Left renal cortex interstitium (tissue), 4 donors: ENCODE results near the gene DPYSL3. TPM values are rescaled to one million over a fixed set of nuclear protein-coding genes. Genes with fewer than 3 reads are reported as not detected.
A peak's percentile ranks its signal among the peaks of the same experiment; 100 is the strongest.
"Not testable (repeated sequence)": the region's sequence is repeated elsewhere in the genome, so short reads cannot be mapped to it uniquely, and the experiment has no call there.

Source experiments
- DNase-seq, 4 donors: peaks; one replicate each; pipeline ENCODE4 v3.0.0-alpha.2; 2013; ENCODE audit warnings: low read depth in 4 of 4, low spot score in 2 of 4, missing footprints in 1 of 4
- polyA plus RNA-seq, 4 donors: library from polyadenylated mRNA; unstranded; fragments of 120-200 nt; gene quantifications; one replicate each; pipeline ENCODE4 v1.2.1, GENCODE V29; 2013; ENCODE audit not compliant: insufficient read length in 4 of 4

Gene DPYSL3
- 10 to 100 TPM; 30.1 to 36.2 (median 35.9) TPM for polyA plus RNA-seq

DNA sequence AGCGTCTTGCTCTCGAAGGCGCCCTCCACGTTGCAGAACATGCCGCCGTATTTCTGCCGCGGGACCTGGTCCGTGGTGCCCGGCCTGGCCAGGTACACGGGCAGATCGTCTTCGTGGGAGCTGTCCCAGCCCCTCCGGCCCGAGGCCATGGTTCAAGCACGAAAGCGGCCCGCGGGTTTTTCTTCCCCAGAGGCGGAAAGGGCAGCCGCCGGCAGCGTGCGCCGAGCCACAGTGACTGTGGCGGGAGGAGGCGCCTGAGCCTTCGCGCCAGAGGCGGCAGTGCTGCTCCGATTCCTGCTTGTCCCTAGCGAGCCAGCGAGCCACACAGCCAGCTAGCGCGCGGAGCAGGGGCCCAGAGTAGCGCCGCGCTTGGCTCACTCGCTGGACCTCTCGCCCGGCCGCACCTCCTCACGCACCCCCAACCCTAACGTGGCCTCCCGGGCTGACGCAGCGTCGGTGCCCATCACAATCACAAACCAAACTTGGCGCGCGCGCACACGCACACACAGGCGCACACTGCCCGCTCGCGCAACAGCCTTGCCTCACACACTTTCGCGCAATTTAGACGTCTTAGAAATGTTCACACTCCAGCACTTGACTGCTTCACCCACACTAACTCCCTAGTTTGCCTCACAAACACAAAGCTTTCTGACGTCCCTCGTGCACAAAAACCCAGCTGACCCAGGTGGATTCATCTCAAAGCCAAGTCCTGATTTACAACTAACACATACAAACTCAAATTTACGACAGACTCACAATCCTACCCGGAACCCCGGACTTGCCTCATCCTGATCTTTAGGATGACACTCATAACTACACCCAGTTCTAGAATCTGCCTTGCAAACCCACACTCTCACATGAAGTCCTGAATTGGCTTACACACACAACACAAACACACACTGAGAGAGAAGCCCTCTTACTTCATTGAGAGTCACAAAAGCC, at the start of gene DPYSL3:
DPYSL3 (minus strand) TSS at position 359 of the 942 bp plus-strand sequence; CDS start at position 149, 210 bp downstream.
- peak in 2 of 4 donors; percentile 37 to 44 for DNase-seq

DNA sequence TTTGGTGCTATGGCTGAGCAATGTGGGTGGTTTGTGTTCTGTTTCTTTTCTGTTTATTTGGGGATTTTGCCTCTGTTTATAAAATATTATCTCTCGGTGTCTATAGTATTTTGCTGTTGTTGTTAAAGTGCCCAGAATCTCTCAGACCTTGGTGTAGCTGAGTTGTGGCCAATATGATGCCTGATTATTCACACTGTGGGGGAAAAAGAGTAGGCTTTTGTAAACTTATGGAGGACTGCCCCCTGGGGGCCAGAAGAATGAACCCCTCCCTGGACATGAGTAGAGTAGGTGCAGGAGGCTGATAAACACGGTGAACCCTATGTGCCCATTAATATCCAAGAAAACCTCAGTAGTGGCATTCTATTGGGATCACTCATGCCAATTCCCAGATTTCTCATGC, 49.0 kb upstream of the DPYSL3 start:
- DNase-seq: no peak

DNA sequence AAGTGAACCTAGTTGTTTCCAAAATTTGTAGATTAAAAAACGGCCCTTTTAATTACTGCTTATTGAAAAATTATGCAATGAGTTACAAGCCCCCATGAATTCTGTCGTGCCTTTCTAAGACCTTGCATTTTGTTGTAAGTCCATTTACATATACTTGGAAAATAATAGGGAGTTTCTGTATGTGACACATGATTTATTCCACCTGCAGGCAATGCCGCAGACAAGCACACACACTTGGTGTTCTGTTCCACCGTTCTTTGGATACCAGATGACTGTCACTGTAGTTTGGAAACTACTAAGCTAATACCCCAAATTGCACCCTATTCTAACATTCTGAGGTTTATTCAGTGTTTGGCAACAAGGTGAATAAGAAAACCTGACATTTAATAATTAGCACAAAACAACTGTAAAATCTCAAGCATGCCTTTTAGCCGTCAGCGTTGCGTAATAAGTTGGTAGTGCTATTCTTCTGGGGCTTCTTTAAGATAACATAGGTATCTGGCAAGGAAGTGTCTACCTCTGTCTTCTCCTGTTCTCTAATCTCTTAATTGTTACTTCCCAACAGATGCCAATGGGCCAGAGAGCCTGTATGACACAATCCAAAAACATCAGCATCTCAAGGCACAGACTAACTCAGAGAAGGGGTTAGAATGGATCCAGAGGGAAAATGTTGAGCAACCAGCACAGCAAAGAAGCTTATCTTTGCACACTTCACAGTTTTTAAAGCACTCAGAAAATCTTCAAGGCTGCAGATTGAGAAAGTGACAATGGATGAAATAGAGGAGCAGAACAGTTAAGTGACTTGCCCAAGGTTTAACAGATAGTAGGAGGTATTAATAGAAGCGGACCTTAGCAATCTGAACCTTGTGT, 48.2 kb upstream of the DPYSL3 start:
- DNase-seq: no peak

DNA sequence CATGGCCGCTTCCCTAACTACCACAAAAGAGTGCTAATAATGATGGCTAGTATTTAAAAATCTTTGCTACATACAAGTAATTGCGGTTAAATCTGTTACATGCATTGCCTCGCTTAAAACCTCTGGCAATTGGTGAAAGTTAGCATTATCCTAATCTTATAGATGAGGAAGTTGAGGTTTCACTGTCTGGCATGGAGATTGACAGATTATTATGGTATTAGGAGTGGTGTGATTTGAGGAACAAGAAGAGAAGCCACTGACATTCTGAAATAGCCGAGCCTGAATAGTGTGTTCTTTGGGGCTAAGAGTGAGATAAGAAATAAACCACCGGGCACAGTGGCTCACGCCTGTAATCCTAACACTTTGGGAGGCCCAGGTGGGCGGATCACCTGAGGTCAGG, 45.3 kb upstream of the DPYSL3 start:
- no peak for DNase-seq

DNA sequence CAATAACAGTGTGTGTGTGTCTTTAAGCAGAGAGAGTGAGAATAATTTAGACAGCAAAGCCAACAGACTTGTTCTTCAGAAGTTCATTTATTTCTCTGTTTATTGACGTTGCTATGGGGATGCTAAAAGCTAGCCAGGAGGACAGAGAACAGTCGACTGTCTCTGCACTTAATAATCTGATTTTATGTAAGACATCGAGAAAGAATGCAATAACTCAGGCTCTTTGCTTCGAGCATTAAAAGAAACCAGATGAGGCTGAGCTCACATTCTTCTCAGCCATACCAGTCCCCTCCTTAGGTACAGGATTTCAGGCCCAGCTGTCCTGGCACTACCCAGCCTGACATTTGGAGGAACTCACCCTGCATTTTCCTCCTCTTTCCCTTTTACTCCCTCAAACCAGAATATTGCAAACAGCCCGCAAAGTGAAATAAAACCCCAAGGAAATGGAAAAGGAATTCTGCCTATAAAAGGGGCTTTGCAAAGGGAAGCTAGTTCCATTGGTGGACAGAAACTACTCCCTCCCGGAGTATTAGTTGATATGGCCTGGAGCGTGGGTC, 44.5 kb upstream of the DPYSL3 start:
- peak in 3 of 4 donors; percentile 32 to 39 (median 38) for DNase-seq

DNA sequence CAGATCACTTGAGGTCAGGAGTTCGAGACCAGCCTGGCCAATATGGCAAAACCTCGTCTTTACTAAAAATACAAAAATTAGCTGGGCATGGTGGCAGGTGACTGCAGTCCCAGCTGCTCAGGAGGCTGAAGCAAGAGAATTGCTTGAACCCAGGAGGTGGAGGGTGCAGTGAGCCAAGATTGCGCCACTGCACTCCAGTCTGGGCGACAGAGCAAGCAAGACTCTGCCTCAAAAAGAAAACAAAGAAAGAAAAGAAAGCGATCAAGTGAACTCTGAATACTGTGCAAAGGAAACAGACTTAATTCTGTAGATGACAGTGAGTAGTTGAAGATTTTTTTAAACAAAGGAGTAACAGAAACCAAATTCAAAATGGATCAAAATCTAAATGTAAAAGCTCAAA, 43.9 kb upstream of the DPYSL3 start:
- DNase-seq: not testable (repeated sequence)

DNA sequence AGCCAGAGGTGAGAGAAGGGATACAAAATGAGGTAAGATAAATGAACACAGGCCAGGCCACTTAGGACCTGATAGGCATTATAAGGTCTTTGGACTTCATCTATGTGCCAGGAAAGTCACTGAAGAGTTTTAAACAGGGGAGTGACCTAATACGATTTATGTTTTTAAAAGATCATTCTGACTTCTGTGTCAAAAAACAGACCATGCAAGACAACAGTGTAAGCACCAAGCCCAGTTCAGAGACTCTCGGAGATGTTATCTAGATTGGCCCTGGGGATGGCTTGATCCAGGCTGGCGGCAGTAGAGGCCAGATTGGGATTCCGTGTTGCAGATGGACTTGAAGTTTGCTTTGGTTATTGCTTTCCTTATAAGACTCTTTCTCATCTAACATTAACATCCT, 43.0 kb upstream of the DPYSL3 start:
- no peak for DNase-seq

DNA sequence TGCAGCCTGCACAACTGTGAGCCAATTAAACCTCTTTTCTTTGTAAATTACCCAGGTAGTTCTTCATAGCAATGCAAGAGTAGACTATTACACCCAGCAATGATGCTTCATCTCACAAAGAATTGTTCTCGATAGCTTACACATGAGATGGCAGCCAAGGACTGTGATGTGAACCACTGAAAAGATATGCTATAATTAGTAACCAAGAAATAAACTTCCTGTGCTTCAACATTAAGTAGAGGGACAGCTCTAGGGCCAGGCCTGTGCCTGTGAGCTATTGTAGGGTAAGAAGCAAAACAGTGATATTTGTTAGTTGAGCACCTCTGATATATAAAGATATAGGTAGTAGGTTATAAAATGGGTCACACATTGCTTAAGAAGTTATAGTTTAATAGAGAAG, 41.8 kb upstream of the DPYSL3 start:
- DNase-seq: no peak

DNA sequence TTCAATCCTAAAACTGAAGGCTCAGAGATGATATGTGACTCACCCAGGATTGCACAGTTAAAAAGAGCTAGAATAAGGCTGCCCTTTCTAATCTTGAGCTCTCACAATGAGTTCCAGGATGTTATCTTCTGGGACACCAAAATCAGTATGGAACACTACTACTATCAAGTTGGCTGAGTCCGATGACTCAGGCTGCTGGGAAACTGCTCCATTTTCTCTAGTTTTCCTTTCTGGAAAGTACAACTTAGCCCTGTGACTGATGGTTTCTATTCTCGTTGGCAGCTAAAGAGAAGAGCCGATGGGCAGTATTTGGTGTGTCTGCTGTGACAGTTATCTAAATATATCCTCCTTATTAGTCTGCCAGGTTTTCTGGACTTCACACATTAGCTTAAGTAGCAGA, 37.9 kb upstream of the DPYSL3 start:
- DNase-seq: no peak

DNA sequence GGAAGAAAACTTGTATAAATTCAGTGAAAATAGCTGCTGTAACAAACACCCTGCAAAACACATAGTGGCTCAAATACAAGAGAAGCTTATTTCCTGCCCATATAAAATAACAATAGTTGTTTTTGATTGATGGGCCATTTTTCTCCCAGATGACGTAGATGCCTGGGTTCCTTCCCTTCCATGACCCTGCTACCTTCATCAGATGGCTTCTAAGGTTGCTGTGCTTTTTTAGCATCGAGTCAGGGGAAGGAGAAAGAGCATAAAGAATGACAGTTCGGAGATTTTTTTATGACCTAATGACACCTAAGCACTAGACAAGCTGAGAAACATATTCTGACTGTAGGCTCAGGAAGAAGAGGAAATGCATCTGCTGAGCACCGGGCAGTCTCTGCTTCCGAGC, 34.7 kb upstream of the DPYSL3 start:
- no peak for DNase-seq

DNA sequence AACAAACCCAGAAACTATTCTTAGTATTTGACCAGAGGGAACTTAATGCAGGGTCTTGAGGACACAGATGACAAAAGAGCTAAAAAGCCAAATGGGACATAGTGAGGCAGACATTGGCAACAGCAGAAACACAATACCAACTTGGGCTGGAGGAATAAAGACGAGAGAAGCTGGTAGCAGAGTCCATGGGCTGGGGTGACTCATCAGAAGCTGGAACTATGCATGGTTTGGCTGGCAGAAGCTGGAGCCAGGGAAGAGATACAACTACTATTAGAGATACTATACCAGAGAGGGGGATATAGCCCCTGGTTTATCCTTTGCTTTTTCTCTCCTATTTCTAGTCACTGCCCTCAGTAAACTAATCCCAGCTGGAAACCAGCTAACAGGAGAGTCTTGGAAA, 29.2 kb upstream of the DPYSL3 start:
- DNase-seq: no peak

DNA sequence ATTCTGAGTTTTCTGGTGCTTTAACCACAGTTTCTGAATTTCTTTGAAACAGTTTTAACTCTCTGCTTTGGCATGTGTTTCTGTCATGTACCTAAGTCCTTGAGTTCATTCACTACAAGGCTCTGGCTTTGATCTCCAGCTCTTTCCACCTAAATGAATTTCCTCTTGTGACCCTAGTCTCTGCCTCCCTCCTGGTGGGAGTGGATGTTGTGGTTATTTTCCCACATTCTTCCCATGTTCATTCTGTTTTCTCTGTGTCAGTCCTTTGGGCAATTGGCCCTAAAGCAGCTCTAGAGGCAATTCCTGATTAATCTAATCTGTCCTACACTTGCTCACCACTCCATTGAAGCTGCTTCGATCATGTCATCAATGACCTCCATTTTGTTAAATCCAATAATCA, 28.4 kb upstream of the DPYSL3 start:
- DNase-seq: no peak

DNA sequence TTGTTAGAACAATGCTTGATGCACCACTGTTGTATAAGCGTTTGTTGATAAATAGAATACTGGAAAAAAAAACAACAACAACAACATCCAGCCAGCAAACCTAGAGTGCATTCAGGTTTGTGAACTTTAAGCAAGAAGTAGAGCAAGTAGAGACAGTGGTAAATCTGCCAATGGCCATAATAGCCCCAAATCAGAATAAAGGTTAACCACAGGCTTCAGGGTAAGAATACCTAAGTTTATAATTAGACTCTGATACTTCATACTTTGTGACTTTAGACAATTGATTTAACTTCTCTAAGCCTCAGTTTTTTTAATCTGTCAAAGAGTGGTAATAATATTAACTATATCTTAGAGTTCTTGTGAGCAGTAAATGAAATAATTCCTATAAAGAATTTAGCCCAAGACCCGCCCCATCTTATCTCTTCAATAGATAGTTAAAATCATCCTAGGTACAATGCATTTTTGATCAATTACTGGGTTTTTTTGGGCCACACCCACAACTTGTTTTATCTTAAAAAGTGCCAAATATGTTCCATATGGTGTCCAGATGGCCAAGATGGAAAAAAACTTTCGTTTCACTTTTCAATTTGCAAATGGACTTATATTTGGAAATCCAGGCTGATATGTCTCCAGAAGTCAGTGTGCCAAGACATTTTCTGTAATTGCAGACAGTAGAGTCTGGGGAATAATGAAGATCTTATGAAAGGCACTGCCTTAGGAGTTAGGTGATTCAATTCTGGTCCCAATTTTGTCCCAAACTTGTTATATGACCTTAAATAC, 24.5 kb upstream of the DPYSL3 start:
- no peak for DNase-seq

DNA sequence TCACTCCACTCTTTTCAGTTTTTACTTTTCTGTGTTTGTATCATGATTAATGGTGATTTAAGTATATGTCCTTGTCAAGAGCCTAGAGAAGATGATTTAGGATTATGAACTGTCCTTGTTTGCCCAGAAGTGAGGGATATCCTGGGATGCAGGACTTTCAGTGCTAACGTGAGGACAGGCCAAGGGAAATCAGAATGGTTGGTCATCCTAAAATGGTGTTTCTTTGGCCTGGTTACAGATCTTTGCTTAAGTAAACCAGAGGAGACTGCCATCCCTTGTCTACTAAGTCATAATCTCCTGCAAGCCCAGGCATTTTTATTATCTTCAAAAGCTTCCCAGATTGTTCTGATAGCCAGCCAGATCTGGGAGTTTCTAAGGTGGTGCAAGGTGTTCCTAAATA, 22.3 kb upstream of the DPYSL3 start:
- DNase-seq: no peak

DNA sequence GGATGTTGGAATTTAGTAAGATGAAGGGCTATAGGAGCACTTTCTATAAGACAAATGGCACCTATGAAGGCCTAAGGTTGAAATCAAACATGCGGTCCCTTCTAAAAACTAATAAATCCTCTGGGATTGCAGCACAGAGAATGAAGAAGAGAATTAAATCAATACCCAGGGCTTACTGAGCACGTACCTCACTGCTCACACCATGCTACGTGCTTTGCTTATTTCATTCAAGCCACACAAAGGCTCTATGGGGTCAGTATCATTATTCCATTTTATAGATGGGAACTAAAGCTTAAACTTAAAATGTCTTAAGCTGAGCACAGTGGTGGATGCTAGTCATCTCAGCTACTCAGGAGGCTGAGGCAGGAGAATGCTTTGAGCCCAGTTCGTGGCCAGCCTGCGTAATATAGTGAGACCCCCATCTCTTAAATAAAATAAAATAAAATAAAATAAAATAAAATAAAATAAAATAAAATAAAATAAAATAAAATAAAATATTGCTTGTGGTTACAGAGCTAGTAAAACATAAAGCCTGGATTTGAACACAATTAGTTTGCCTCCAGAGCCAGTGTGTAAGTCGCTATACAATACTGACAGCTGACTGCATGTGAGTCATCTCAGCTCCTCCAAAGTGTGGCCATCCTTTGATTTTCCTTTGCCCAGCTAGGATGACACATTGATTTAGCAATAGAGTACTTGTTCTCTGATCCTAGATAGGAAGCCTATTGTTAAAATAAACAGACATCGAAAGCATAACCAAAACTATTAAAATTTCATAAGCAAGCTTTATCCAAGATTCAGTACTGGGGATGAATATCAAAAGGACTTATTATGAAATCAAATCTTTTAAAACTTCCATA, 20.9 kb upstream of the DPYSL3 start:
- DNase-seq: no peak

DNA sequence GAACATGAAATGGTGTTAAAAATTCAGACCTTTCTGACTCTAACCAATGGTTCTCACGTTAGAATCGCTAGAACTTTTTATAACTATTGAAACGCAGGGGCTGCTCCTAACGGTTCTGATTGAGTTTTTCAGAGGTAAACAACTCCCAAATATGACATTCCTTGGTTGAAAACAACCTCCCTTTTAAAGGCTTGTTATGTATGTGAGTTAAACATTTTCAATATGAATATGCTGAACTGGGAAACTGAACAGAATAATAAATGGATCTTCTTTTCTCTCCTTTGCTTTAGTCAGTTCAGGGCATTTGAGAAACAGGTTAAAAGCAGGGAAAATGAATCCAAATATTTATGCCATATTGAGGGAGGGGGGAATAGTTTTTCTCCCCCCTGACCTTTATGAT, 13.2 kb upstream of the DPYSL3 start:
- DNase-seq: no peak

DNA sequence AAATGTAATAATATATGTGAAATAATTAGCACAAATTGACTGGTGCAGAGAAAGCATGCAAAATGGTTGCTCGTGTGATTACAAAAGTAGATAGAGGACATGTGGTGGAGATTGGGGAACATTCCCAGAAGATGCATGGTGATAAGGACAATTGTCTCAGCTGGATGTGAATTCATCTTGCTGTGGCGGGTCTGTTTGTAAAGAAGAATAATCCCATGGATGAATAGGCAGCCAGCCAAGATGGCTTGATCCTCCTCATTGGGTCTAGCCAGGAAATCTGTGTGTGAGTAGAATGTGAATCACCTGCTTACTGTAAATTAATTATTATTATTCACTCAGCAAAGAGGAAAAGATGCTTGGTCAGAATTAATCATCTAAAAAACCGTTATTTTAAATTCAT, 12.6 kb upstream of the DPYSL3 start:
- DNase-seq: no peak

DNA sequence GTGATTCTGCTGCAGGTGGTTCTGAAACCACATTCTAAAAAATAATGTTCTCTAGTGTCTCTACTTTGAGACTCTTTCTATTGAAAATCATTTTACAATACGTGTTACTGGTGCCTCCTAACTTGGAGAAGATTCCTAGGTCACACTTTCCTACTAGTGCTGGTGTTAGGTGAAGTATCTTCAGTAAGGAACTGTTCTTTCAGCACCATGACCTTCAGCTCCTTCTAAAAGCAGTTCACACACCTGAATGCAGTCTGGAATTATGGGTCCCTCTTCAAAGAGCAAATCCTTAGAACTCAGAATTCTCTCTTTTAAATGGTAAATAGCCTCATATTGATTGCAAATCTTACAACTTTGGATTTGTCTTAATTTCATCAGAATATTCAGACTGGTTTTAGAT, 10.6 kb upstream of the DPYSL3 start:
- DNase-seq: no peak

DNA sequence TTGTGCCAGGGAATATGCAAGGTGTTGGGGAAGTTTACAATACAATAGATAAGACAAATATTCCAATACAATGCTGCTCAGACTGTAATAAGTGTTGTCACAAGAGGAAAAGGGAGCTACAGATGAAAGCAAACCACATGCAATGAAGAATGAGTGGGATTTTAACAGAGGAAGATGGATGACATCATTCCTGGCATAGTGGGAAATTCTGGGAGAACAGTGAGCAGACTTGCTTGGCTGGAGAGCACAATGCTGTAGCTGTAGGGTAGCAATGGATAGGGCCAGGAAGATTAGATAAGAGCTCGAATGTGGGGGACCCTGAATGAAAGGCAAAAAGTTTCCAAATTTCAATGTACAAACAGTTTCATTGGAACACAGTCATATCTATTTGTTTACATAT, 9.5 kb upstream of the DPYSL3 start:
- DNase-seq: no peak
